ENCODE data around the gene GNAI3. TPM values are rescaled to one million over a fixed set of nuclear protein-coding genes. Genes with fewer than 3 reads are reported as not detected.
A peak's percentile ranks its signal among the peaks of the same experiment; 100 is the strongest.

Gene GNAI3
- total RNA-seq, 1 experiment from 2014 or later = 6.8 TPM

DNA sequence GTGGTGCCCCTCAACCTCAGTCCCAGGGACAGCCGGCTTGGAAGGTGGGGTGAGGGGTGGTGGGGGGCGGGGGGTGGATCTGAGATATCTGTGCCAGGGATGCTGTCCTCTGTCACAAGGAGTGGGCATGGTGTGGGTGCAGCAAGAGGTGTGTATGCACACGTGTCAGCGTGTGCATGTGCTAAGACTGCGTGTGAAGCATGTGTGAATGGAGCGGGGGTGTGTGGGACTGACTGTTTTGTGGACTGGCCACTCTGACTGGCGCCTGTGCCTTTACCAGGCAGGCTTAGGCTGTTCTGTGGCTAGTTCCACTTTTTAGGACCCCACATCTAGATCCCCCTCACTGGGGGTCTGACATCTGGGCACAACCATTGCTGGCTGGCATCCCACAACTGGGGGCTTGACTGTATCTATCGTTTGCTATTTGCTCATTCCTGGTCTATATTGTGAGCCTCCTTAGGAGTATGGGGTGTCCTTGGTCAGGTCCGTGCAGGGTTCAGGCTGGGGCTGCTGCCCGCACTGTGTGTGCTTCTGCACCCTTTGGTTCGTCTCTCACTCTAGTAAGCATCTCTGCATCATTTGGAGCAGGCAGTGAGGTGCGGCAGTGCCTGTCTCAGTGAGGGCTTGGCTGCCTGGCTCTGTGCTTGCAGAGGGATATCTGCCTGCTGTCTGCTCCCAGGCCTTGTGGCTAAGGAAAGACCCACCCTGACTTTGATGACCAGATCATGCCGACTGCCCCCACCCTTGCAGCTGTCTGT is 73.1 kb downstream of the GNAI3 start:
- no peaks in the 10 kb centered on the region for H3K9me2 ChIP-seq (replicated peaks; ENCODE audit: low read length)
- BruUV-seq (replicated peaks) = TSS peak; percentile 23
- H3K9ac ChIP-seq (ENCODE audit: low read length) = peak overlapping the region; percentile 88
- ChIA-PET CTCF (no interaction called here), POLR2A (ENCODE audit: unreplicated experiment) (no interaction called here)
- H2AFZ ChIP-seq (ENCODE audit: low read length) = no peak overlapping the region
- no peaks in the 10 kb centered on the region for H3K27me3 ChIP-seq (ENCODE audit: low read length)
- no peaks in the 10 kb centered on the region for H3K9me3 ChIP-seq (ENCODE audit: low read length)
- DNase-seq = no peak
- H3K27ac ChIP-seq (ENCODE audit: low read length) = no peak overlapping the region
- ATAC-seq = no peak
- TF ChIP-seq EZH2phosphoT487 (IDR thresholded peaks at IDR 0.05; ENCODE audit: borderline replicate concordance, low read length) (no peak), EZH2 (IDR thresholded peaks at IDR 0.05; ENCODE audit: low read length, unreplicated experiment) (no peak)
- no peaks in the 10 kb centered on the region for H3K36me3 ChIP-seq (ENCODE audit: low read depth, low read length)
- peaks cover 9% of the 10 kb centered on the region for H4K20me1 ChIP-seq (ENCODE audit: low read length)
- intact Hi-C loops (cut with micrococcal nuclease) = no loop called here
- peaks cover 52% of the 10 kb centered on the region for H3K79me2 ChIP-seq (ENCODE audit: low read length)
- peak overlapping the region; percentile 99 for H3K4me2 ChIP-seq (ENCODE audit: low read length)
- H3K4me3 ChIP-seq (ENCODE audit: low read length) = peak overlapping the region; percentile 95
- H3K4me1 ChIP-seq (ENCODE audit: insufficient read depth, low read length) = peaks cover 24% of the 10 kb centered on the region
- H3F3A ChIP-seq (ENCODE audit: low read length, unreplicated experiment) = no peaks in the 10 kb centered on the region

DNA sequence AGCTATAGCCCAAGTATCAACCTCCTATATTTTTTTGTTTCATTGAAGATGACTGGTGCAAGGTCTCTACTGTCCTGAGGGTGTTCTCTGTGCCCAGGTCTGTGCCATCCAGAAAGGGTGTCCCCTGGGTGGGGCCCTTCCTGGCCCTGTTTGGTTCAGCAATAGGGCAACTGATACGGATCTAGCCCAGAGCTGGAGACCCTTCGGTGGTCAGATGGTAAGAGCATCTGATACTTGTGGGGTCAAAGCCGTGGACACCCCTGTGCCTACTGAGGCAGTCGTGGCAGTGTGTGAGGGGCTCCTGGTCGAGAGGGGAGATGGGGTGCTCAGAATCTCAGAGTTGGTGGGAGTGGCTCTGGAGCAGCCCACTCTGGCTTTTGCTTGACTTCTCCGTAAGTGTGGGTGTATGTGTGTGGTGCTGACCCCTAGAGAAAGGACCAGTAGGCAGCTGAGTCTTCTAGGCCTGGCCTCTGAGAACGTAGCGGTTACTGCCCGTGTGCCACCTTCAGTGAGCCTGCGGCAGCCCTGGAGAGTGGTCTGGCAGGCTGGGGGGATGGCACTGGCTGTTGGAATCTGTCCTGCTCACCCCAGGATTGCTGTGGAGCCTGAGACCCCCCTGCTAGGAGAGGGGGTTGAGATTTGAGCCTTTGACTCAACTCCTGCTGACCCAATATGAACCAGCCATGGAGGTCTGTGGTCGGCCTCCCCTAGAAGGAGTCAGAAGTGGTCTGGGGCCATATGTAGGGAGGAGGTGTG is 73.9 kb downstream of the GNAI3 start:
- intact Hi-C loops (cut with micrococcal nuclease) = no loop called here
- Histone ChIP-seq H3K9me3 (ENCODE audit: low read length) (no peaks in the 10 kb centered on the region), H3K79me2 (ENCODE audit: low read length) (peaks cover 52% of the 10 kb centered on the region), H3K9me2 (replicated peaks; ENCODE audit: low read length) (no peaks in the 10 kb centered on the region), H2AFZ (ENCODE audit: low read length) (no peak overlapping the region), H3K4me2 (ENCODE audit: low read length) (peak overlapping the region; percentile 99), H3K4me1 (ENCODE audit: insufficient read depth, low read length) (peaks cover 20% of the 10 kb centered on the region), H3F3A (ENCODE audit: low read length, unreplicated experiment) (no peaks in the 10 kb centered on the region), H3K4me3 (ENCODE audit: low read length) (peak overlapping the region; percentile 95), H3K36me3 (ENCODE audit: low read depth, low read length) (no peaks in the 10 kb centered on the region), H3K27ac (ENCODE audit: low read length) (no peak overlapping the region), H4K20me1 (ENCODE audit: low read length) (peaks cover 9% of the 10 kb centered on the region), H3K9ac (ENCODE audit: low read length) (no peak overlapping the region), H3K27me3 (ENCODE audit: low read length) (no peaks in the 10 kb centered on the region)
- no TSS peak for BruUV-seq (replicated peaks)
- no peak for ATAC-seq
- TF ChIP-seq, protein P1, sequence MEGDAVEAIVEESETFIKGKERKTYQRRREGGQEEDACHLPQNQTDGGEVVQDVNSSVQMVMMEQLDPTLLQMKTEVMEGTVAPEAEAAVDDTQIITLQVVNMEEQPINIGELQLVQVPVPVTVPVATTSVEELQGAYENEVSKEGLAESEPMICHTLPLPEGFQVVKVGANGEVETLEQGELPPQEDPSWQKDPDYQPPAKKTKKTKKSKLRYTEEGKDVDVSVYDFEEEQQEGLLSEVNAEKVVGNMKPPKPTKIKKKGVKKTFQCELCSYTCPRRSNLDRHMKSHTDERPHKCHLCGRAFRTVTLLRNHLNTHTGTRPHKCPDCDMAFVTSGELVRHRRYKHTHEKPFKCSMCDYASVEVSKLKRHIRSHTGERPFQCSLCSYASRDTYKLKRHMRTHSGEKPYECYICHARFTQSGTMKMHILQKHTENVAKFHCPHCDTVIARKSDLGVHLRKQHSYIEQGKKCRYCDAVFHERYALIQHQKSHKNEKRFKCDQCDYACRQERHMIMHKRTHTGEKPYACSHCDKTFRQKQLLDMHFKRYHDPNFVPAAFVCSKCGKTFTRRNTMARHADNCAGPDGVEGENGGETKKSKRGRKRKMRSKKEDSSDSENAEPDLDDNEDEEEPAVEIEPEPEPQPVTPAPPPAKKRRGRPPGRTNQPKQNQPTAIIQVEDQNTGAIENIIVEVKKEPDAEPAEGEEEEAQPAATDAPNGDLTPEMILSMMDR (conservative IDR thresholded peaks at IDR 0.05; ENCODE audit: low read depth, low read length) = no peak
- ChIA-PET POLR2A (ENCODE audit: unreplicated experiment) (no interaction called here), CTCF (no interaction called here)
- no peak for DNase-seq

DNA sequence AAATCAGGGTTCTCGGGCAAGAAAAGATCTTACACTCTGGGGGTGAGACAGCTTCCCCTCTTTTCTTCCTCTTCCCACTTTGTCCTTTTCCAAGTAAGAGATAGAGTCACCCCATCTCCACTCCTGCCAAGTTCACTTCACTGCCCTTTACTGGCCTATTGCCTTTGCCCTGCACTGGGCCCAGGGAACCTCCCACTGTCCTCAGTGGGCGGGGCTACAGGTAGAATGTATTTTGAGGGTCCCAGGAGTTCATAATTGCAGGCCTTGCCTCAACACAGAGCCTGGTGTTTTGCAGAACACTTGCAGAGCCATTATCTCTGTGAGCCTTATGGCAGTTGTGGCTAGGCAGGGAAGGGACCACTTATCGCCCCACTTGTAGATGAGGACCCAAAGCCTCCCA is 74.5 kb downstream of the GNAI3 start:
- Histone ChIP-seq H3K27ac (ENCODE audit: low read length) (no peak overlapping the region), H4K20me1 (ENCODE audit: low read length) (peaks cover 9% of the 10 kb centered on the region), H3K36me3 (ENCODE audit: low read depth, low read length) (0 out of 2 replicates have a peak, but pooled peaks cover 6% of the 10 kb centered on the region), H3K9me3 (ENCODE audit: low read length) (no peaks in the 10 kb centered on the region), H3K4me1 (ENCODE audit: insufficient read depth, low read length) (peaks cover 17% of the 10 kb centered on the region), H3K9me2 (replicated peaks; ENCODE audit: low read length) (no peaks in the 10 kb centered on the region), H3K79me2 (ENCODE audit: low read length) (peaks cover 52% of the 10 kb centered on the region), H3F3A (ENCODE audit: low read length, unreplicated experiment) (no peaks in the 10 kb centered on the region), H2AFZ (ENCODE audit: low read length) (no peak overlapping the region), H3K27me3 (ENCODE audit: low read length) (no peaks in the 10 kb centered on the region), H3K4me2 (ENCODE audit: low read length) (no peak overlapping the region), H3K9ac (ENCODE audit: low read length) (no peak overlapping the region), H3K4me3 (ENCODE audit: low read length) (no peak overlapping the region)
- BruUV-seq (replicated peaks) = no TSS peak
- POLR2A ChIA-PET (ENCODE audit: unreplicated experiment) = no interaction called here
- CTCF ChIA-PET = no interaction called here
- no peak for DNase-seq
- intact Hi-C loops (cut with micrococcal nuclease) = no loop called here
- ATAC-seq = no peak
- TF ChIP-seq EZH2 (IDR thresholded peaks at IDR 0.05; ENCODE audit: low read length, unreplicated experiment) (no peak), EZH2phosphoT487 (IDR thresholded peaks at IDR 0.05; ENCODE audit: borderline replicate concordance, low read length) (no peak)
- TF ChIP-seq, protein P1 (conservative IDR thresholded peaks at IDR 0.05; ENCODE audit: low read depth, low read length) = no peak

Data from PC-3 (cell line).